GM21825 (cell line): Measurements from ENCODE around the gene PAQR6.

Experiments used
- ATAC-seq: cut with Tn5 transposase; IDR thresholded peaks from one replicate; pipeline ENCODE4 v1.9.1; 2021; ENCODE audit warnings: mild to moderate bottlenecking, moderate library complexity; ENCODE audit not compliant: unreplicated experiment

The PAQR6 gene

DNA sequence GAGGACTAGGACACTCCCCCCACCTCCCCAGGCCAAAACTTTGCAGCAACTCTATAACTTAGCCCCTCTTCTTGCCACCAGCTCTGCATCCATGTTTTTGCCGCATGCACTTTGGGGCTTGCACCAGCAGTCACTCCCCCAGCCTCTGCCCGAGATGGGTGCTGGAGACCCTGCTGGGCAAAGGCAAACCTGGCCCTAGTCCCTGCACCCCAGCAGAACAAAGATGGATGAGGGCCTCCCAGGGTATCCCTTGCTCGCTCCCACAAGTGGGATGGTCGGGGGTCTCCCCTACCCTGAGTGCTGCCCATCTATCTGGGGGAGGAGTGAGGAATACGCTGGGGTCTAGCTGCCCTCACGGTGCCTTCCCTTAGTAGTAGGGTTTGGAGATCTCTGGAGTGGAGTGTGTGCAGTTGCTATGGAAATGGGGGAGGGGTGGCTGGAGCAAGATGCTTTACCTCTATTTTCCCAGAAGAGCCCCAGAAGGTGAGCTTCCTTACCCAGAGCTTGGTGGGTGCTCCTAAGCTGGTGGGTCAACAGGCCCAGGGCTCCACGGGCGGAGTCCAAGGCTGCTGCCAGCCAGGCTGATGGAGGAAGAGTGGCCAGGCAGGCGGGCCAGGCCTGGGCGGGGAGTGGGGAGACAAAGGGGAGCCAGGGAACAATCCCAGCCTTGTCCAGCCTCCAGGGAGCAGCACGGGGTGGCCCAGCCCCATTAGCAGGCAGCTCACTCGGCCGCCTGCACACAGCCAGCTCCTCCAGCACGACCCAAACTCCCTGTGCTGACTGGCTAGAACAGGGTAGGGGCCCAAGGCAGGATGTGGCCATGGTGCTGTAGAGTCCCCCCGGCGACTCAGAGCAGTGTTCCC, at the start of gene PAQR6:
PAQR6 (minus strand) TSS at position 597 of the 863 bp plus-strand sequence. CDS start 1,325 bp downstream, outside the sequence.
- no peak for ATAC-seq

DNA sequence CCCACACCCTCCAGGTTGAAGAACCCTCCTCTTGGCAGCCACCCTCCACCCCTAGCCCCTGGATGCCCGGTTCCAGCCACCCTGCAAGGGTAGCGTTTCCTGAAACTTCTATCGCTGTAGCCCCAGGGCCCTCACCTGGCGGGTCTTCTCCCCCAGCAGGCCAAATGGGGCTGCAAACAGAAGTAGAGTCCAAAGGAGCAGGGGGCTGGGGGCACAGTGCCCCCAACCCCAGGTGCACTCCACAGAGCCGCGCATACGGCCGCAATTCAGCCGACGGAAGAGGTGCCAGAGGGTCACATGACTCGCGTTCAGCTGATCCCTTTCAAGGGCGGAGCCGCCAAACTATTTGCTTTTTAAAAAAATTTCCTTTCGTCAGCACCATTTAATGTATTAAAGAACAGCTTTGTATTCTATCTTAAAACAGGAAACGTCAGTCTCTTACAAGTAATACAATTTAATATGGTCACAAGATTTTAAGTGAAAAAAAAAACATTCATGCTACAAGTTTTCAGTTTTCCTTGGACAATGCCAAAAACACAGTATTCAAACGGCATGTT, 47.6 kb upstream of the PAQR6 start, which contains the start of gene GLMP:
GLMP (minus strand) TSS at position 289 of the 557 bp plus-strand sequence; CDS start at position 255, 34 bp downstream.
- ATAC-seq, result no peak

DNA sequence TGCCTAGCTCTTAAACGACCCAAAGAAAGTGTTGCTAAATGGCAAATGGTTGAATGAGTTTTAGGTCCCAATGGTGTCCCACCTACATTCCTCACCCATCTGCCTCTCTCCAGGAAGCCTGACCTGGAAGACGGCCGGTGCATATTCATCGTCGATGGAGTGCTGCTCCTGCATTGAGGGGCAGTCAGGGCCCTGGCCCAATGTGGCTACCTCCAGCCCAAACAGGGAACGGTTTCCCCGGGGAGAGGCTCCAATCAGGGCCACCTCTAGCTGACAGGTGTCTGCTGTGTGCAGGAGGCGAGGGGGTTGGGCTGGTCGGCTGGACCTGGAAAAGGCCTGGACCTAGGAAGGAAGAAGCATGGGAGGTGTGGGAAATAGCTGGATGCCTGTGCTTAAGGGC, 46.0 kb upstream of the PAQR6 start:
- ATAC-seq, result no peak

- ATAC-seq, result no peak
These were observed 45.2 kb upstream of the PAQR6 start for GRCh38 chr1:156293098-156293434.

DNA sequence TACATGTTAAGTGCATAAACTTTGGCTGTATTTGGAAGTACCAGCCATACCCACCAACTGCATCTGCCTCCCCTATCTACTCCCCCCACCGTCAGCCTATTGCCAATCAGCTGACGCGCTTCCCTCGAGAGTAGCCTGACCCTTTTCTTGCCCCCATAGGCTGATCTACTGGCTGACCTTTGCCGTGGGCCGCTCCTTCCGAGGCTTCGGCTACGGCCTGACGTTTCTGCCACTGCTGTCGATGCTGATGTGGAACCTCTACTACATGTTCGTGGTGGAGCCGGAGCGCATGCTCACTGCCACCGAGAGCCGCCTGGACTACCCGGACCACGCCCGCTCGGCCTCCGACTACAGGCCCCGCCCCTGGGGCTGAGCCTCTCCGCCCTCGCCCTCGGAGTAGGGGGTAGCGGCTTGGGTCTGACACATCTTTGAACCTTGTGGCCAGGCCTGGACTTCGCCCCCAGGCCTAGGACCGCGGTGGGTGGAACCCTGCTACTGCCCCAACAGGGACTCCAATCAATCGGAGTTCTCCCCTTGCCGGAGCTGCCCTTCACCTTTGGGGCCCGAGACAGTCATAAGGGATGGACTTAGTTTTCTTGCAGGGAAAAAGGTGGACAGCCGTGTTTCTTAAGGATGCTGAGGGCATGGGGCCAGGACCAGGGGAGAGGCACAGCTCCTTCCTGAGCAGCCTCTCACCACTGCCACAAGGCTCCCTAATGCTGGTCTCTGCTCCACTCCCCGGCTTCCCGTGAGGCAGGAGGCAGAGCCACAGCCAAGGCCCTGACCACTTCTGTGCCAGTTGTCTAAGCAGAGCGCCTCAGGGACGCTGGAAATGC, 43.6 kb upstream of the PAQR6 start:
- no peak for ATAC-seq

DNA sequence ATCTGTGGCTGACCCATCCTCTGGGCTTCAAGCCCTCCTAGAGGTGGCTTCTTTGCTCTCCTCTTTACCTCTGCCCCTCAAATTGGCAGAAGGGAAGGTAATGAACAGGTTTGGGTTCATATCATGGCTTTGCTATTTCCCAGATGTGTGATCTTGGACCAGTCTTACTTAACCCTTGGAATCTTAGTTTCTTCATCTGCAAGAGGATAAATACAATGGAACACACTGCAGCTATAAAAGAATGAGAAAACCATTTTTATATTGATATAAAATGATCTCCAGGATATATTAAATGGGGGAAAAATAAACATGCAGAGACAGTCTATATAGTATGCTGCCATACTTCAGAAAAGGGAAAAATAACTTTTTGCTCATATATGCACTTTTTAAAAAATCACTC, 42.0 kb upstream of the PAQR6 start:
- no peak for ATAC-seq

DNA sequence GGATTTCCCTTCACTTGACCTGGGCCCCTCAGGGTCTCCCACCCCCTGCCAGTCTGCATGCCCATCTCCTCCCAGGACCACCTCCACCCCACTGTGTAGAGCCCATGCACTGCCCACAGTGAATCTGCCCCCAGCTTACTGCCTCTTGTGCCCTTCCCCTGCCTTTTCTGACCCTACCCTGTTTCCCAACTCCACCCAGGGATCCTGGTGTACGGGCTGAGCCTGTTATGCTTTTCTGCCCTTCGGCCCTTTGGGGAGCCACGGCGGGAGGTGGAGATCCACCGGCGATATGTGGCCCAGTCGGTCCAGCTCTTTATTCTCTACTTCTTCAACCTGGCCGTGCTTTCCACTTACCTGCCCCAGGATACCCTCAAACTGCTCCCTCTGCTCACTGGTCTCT, 38.2 kb upstream of the PAQR6 start:
- no peak for ATAC-seq

GRCh38 chr1:156285437-156285836, 37.6 kb upstream of the PAQR6 start:
- no peak for ATAC-seq

DNA sequence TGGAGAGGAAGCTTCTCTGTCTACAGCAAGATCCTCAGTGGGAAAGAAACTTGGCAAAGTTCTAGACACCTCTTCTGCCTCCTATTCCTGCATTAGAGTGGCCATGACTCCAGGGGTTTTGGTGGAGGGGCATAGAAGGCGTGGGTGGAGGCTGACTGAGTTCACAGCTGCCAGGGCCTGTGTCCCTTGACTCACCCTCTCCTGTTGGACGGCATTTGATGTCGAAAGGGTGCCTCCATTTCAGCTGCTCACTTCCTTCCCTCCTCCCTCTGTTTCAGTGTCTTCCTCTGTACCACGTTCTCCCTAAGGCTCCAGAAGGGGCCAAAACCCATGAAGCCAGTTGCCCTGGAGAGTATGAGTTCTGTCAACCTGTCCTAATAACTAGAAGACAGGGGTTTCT, 36.9 kb upstream of the PAQR6 start:
- ATAC-seq, result no peak

DNA sequence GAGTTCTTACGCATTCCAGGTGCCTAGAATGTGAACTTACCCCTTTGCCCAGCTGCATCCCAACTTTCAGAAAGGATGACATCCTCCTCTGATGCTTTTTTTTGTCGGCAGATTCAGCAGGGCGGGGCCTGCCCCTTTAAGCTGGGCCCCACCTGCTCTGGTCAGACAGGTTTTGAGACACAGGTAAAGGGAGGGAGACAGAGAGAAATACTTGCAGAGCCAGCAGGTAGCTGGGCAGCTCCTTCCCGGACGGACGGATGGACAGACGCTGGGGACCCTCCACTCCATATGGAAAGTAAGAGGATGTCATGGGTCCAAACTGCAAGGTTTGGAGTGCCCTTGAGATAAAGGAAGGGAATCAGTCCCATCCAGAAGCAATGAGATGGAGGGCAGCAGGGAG, 36.3 kb upstream of the PAQR6 start, which contains the start of gene TMEM79:
TMEM79 (plus strand) TSS at position 214 of the 400 bp plus-strand sequence. CDS start 902 bp downstream, outside the sequence.
- ATAC-seq, result no peak

- ATAC-seq, result no peak
These were observed 35.7 kb upstream of the PAQR6 start for GRCh38 chr1:156283521-156283920.

- ATAC-seq, result peak; percentile 66
These were observed 34.8 kb upstream of the PAQR6 start, which contains the start of gene SMG5 for GRCh38 chr1:156282479-156283222. TSS of gene SMG5 (minus strand) at chr1:156282825. CDS start at chr1:156282680, 145 bp downstream.

GRCh38 chr1:156281693-156282478, 34.0 kb upstream of the PAQR6 start:
- peak; percentile 4 for ATAC-seq

GRCh38 chr1:156281281-156281680, 33.4 kb upstream of the PAQR6 start:
- no peak for ATAC-seq

GRCh38 chr1:156279837-156280236, 32.0 kb upstream of the PAQR6 start:
- no peak for ATAC-seq

DNA sequence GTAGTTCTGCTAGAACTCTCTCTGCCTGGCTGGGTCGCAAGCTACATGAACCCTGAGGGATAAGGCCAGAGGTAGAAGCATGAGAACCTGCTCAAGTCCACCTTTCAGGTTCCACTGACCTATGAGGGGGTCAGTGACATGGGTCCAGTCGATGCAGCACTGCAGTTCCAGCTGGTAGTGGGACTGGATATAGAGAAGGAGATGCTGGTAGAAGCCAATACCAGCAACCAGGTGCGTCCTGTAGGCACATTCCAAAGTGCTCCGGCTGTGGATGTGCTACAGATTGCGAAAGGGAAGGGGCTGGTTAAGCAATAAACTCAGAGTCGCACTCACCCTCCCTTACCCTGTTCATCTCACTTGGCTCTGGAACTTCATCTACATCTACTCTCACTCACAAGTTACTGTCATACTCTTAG, 29.1 kb upstream of the PAQR6 start:
- no peak for ATAC-seq

GRCh38 chr1:156276532-156276931, 28.7 kb upstream of the PAQR6 start:
- ATAC-seq, result no peak

DNA sequence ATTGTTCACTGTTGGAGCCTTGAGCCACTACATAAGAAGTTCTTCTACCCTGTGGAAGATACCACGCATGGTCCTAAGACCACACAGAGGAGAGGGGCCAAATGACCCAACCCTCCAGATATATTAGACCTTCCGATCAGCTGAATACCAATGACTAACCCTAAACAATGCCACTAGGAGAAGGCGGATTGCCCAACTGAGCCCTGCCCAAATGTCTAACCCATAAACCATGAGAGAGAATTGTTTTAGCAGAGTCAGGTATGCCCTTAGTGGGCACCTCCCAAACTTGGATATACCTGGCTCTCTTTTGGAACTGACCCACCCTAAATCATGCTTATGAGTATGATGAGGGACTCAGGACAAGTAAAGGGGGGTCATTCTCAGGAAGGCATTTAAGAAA, 22.5 kb upstream of the PAQR6 start:
- ATAC-seq, result no peak

DNA sequence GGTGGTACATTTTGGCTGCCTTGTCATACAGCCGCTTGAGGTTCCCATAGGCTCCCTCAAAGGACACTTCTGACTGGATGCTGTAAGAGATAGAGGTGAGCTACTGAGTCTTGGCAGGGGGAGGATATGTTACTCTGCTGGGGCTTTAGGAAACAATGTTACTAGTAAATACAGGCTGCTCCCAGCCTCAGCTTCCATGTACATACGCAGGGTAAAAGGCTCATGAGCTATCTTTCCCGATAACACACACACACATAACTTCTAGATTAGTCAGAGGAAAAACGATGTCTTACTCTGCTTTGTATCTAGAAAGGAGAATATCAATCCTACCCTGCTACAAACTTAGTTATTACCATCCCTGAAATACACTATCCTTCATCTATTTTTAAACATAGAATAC, 20.5 kb upstream of the PAQR6 start:
- ATAC-seq, result no peak

DNA sequence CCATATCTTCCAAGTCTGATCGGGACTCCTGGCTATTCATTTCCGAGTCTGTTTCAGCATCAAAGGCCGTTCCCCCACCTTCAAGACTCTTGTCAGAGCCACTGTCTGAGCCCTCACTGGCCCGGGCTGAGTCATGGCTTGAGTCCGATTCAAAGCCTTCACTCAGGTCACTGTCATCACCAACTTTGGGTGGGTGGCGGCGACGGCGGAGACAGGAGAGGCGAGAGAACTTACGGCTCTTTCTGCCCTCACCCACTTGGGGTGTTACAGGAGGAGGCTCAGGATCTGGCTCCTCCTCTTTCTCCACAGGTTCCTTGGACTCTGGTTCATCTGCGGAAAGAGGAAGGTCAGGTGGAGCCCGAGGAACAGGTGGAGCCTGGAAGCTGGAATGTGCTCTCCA, 18.2 kb upstream of the PAQR6 start:
- no peak for ATAC-seq
